Measurements from ENCODE around the gene IBA57.

Gene IBA57

GRCh38 chr1:228228601-228229074 is 63.0 kb downstream of the IBA57 start:
- no peak for DNase-seq

GRCh38 chr1:228231189-228231588 is 65.6 kb downstream of the IBA57 start:
- no peak for DNase-seq

All from CD4-positive, alpha-beta T cell treated with Interleukin-10 for 1 hour (primary cell).